GM21381 (cell line): Measurements from ENCODE around the gene RCAN3.
"Not testable (repeated sequence)": the region's sequence is repeated elsewhere in the genome, so short reads cannot be mapped to it uniquely, and the experiment has no call there.

Experiments used
- ATAC-seq: cut with Tn5 transposase; IDR thresholded peaks from one replicate; pipeline ENCODE4 v1.9.1; 2021; ENCODE audit warnings: mild to moderate bottlenecking, moderate library complexity; ENCODE audit not compliant: unreplicated experiment

Gene RCAN3

DNA sequence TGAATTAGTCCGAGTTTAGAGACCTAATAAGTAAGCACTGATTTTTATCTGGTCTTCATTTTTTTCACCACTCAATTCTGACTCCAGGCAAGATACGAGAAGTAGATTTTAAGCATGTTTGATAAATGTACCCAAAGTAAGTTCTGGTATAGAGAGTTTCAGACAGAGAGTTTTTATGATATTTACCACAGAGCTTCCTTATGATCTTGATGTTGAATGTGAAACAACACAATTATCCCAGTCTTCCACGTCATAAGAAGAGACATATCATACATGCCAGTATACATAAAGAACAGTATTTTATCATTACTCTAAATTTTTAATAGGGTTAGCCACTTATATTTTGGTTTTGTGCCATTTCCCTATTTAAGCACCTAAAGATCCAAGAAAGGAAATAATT is 45.4 kb downstream of the RCAN3 start:
- no peak for ATAC-seq

DNA sequence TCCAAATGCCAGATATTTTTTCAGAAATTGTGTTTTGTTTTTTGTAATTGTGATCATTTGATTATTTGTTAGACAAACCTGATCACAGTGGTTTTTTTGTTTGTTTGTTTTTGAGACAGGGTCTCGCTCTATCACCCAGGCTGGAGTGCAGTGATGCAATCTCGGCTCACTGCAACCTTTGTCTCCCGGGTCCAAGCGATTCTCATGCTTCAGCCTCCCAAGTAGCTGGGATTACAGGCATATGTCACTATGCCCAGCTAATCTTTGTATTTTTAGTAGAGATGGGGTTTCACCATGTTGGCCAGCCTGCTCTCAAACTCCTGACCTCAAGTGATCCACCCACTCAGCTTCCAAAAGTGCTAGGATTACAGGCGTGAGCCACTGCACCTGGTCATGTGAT is 46.6 kb downstream of the RCAN3 start:
- not testable (repeated sequence) for ATAC-seq

DNA sequence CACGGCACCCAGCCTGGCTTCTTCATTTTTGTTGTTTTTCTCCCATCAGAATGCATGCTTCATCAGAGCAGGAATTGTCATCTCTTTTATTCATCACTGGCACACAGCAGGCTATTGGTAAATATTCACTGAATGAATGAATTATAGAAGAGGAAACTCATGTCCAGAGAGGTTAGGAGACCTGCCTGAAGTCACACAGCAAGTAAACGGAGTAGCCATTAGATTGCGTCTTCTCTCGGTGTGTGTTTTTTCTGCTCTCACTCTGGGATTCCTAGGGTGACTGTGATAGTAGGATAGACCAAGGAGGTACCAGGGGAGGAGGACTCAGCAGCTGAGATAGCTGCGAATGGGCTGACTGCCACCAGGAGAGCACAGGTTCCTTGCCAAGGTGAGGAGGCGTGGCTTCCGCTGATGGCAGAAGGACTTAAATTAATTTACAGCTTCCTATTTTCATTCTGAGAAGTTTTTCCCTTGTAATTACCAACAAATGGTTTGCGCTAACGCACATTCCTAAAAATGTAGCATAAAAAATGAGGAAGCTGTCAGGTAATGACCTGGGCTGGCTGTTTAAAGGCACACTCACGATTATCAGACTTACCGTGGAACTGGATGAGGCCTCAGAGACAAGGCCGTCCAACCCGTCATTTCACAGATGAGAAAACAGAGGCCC is 48.8 kb downstream of the RCAN3 start:
- no peak for ATAC-seq

DNA sequence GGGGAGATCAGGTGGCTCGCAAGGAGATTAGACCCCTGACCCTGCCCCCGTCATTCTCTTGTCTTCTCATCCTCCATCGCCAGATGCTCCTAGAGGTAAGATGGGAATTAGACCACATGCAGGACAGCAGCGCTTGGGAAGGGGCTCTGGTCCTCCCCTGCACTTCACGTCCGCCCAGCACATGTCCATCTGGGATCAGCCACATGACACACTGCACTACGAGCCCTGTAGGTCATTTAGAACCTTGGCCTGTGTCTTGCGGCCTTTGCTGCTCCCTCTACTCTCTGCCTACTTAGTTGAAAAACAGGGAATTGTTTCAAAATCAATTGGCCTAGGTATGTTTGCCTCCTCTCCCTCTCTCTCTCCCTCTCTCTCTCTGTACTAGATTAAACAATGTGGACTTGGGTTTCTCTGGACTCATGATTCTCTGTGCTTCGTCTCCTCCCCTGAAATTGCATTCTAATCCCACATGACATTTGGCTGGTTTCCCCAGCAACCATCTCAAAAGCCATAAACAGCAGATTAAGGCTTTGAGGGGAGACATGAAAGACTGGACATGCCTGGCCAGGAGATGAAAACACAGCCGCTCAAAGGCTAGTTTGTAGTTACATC is 49.4 kb downstream of the RCAN3 start:
- ATAC-seq = no peak

DNA sequence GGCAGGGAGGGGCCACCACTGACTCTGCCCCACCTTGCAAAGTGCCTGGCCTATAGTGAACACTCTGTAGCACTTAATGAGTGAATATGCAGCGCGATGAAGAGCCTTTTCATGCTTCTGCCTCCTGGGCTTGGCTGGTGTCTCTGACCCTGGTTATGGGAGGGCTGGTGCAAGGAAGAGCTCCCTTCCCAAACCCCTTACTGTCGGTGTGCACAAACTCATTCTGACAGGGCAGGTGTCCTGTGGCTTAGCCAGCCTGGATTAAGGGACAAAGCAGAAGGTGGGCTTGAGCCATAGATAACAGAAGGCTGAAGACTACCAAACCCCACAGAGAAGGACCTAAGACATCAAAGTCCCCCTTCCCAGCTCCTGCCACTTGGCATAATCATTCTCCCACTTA is 51.3 kb downstream of the RCAN3 start:
- ATAC-seq = no peak

DNA sequence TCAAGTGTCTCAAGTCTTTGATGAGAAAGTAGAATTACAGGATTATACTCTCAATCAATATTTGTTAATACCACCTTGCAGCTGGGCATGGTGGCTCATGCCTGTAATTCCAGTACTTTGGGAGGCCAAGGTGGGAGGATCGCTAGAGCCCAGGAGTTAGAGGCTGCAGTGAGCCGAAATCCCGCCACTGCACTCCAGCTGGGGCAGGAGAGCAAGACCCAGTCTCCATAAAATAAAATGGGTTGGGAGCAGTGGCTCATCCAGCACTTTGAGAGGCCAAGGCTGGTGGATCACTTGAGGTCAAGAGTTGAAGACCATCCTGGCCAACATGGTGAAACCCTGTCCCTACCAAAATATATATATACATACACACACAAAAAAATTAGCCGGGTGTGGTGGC is 52.1 kb downstream of the RCAN3 start:
- ATAC-seq = no peak

DNA sequence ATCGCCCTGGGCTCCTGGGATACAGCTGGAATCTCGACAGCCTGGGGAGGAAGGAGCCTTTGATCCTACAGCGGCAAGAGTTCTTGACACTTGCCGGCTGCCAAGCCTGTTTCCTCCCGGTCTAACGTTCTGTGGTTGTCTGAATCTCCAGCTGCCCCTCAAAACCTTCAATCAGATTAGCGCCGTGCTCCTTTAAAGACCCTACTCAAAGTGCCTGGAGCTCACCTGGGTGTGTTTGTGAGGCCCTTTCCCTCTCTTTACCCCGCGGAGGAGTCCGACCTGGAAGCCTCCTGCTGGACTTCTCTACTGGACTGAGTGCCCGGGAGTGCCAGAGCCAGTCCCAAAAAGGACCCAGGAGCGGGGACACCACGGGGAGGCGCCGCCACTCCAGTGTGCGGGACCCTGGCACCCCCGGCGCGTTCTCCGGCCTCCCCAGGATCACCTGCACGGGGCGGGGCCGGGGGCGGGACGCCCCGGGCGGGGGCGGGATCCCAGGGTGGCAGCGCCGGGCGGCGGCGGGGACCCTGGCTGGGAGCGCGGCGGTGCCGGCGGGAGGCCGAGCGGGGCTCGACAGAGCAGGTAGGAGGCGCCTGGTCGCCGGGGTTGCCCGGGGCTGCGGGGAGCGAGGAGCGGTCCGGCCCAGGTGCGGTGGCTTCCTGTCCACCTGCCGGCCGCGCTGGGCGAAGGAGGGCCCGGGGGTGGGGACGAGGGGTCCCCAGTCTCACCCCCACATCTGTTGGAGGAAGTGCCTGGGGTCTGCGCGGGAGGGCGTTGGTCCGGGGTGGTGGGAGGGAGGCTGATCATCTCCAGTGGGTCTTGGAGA is 53.2 kb downstream of the RCAN3 start, which contains the start of gene NCMAP:
Gene NCMAP (plus strand): TSS at position 497 of the 823 bp plus-strand sequence. CDS start 39,344 bp downstream, outside the sequence.
- ATAC-seq = no peak

DNA sequence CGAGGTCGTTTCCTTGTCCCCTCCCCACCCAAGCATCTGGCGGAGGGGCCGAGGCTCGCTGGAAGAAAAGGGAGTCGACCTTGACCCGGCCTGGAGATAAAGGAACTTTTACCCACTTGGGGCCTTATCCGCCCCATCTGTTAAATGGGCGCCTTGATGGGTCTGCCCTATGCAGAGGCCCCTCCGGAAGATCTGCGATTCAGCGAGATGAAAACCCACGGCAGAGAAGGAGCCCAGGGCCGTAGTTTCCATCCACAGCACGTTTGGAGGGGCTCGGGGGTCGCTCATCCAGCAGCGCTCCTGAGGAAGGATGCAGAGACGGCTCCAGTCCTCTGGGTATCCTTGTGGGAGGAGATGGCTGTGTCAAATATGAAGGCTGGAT is 53.8 kb downstream of the RCAN3 start:
- no peak for ATAC-seq

DNA sequence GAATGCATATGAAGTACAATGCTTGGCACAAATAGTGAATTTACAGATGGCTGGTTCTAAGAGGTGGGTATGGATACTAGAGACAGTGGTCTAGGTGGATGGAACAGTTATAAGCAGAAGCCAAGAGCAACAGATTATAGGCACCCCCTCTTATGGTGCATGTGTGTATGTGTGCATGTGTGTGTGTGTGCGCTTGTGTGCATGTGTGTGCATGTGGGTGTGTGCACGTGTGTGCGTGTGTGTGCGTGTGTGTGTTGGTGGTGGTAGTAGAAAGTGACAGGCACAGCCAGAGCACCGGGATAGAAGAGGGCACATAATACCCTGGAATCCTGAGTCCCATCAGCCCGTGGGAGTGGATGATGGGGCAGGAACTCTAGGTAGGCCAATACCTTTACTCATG is 54.6 kb downstream of the RCAN3 start:
- no peak for ATAC-seq

DNA sequence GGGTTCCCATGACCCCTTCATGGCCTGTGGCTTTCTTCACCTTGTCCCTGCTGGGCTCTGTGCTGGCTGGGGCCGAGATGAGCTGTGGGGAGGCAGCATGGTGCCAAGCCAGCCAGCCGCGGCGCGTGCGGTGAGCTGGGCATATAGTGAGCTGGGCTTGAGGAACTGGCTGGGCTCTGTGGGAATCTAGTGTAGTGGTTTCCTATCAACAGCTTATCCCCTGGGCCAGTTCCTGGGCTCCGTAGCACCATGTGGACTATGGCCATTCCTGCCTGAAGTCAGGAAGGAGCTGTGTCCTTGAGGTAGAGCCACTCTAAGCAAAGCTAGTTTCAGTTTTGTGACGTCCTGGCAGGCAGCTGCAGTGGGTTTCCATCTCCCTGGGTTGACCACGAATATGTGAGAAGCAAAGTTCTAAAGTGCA is 55.1 kb downstream of the RCAN3 start:
- ATAC-seq = no peak

DNA sequence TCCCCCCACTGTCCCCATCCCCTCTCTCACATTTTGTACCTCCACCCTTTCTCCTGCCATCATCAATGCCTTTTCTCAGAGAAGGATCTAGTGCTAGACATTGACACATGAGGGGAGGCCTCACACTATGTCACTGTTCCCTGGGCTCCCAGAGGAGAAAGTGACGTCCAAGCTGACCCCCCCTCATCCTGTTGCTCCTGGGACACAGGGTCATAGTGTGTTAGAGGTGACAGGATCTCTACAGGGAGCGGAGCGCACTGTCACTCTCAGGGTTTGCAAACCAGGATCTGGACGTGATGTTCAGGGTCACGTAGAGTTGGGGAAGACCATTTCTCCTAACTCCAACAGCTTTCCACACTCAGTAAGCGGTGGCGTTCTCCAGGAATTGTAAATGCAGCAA is 55.8 kb downstream of the RCAN3 start:
- ATAC-seq = no peak

DNA sequence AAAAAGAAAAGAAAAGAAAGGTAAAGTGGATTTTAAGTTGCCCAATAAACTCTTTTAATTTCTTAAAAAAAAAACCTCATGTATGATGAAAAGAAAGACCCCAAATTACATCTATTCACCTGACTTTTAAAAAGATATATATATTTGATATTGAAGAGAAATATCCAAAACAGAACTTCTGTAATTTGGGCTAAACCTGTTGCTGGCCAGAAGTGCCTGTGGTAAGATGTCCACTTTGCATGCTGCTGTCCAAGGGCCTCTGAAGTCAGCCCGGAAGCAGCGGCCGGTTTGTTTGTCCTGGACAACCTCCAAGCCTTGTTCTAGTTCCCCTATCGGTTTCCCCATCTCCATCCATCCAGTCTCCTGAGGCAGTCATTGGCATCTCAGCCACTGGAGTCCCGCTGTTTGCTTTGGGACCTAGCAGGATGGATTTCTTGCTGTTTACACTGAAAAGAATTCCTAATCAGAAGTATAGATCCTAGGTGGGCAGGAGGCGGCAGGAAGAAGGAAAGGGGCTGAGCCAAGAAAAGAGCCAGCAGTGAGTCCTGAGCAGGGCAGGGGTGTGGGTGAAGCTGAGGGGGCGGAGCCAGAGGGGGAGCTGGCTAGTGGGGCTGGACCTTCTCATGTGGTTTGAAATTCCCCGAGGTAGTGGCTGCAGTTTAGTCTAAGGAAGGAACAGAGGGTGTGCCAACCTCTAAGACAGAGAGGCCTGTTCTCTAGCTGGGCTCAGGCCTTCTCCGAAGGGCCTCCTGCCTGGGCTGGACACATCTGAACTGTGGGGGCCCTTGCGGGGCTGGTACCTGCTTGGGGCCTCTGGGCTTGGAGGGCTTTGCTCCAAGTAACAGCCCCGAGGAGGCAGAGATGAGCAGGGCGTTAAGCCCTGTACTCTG is 56.5 kb downstream of the RCAN3 start:
- ATAC-seq = no peak

DNA sequence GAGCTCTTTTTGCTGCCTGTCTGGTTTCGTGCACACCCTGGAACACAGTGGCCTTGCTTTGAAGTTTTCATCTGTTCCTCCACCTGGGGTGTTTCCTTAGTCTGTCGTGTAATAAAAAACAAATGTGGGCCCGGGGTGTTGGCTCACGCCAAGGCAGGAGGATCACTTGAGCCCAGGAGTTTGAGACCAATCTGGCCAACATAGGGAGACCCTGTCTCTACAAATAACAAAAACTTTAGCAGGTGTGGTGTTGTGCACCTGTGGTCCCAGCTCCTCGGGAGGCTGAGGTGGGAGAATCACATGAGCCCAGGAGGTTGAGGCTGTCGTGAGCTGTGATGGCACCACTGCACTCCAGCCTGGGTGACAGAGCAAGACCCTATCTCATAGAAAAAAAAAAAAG is 57.7 kb downstream of the RCAN3 start:
- ATAC-seq = no peak

DNA sequence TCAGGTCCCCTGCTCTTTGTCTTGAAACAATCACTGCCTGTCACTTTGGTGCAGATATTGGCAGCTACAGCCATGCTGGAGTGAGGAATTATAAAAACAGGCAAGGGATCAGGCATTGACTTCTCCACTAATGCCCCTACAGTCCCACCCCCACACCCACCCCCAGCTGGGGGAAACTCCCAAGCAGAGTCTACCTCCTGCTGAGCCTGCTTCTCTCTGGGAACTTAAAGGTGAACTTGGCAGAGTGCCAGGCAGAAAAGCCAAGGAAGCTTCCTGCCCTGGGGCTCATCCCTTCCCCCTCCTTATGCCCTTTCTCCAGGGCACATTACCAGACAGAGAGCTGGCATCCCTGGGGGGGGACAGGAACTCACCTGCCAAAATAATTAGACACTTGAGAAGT is 60.0 kb downstream of the RCAN3 start:
- no peak for ATAC-seq

DNA sequence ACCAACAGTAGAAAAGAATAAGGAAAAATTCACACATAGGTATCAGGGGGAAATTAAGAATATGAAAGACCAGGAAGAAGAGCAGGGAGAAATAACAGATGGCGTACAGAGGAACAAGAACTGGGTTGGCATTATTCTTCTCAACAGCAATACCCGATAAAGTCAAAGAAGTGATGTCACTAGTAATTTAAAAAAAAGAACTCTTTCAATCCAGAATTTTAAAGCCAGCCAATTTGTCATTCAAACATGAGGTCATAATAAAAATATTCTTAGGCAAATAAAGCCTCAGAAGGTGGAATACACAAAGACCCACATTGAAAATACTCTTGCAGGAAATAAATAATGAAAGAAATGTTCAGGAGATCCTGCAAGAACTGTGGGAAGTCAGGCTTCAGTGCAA is 62.1 kb downstream of the RCAN3 start:
- ATAC-seq = no peak

DNA sequence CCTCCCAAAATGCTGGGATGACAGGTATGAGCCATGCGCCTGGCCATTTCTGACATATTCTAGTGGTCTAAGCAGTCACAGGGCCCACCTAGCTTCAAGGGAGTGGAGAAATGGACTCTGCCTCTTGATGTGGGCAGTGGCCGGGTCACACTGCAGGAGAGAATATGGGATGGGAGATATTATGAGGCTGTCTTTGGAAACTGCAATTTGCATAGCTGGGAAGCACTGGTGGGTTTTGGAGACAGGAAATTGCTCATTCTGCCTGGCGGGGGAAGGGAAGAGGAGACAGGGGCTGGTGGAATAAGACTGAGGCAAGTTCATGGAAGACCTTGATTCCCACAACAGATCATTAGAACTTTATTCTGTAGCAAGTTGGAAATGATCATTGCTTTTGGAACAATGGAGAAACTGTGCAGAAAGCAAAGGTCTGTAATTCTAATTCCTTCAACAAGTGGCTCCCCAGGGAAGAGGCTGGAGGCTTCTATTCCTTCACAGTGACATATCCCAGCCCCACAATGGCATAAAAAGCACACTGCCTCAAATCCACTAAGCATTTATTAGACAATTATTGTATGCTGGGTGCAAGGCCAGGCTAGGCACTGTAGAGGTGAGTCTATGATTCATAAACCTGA is 63.7 kb downstream of the RCAN3 start:
- no peak for ATAC-seq

DNA sequence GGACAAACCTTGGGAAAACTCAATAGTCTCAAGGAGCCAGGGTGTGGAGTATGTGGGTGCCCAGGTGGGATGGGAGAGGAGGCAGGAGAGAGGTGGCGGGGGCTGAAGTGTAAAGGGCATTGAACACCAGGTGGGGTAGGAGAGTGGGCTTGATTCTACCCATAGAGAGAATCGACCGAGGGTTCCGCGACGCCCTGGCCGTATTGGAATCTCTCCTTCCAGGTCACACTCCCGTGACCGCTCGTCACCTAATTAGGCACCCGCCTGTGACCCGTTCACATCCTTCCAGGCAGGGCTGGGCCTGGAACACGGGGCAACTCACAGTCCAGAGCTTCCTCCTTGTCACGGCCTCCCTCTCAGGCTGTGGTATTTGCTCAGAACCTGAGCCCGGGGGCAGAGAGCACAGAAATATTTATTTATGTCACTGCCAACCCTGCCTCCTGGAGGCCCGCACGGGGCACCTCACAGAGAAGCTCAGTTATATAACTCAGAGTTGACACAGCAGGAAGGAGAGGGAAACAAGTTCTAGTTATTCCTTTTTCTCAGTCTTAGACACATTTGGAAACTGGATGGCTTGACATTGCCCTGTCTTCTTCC is 65.3 kb downstream of the RCAN3 start:
- ATAC-seq = no peak

DNA sequence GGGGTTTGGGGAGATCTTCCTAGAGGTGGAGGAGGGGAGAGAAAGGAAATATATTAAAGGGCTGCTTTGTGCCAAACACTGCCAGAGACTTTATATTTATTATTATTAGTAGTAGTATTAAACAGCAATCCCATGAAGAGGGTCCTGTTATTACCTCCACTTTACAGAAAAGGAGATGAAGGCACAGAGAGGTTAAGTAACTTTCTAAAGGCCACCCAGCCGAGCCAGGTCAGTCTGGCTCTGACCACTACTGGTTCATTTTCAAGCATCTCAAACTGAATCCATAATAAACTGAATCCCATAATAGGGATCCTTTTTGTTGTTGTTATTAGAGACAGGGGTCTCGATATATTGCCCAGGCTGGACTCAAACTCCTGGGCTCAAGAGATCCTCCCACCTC is 65.8 kb downstream of the RCAN3 start:
- ATAC-seq = no peak

DNA sequence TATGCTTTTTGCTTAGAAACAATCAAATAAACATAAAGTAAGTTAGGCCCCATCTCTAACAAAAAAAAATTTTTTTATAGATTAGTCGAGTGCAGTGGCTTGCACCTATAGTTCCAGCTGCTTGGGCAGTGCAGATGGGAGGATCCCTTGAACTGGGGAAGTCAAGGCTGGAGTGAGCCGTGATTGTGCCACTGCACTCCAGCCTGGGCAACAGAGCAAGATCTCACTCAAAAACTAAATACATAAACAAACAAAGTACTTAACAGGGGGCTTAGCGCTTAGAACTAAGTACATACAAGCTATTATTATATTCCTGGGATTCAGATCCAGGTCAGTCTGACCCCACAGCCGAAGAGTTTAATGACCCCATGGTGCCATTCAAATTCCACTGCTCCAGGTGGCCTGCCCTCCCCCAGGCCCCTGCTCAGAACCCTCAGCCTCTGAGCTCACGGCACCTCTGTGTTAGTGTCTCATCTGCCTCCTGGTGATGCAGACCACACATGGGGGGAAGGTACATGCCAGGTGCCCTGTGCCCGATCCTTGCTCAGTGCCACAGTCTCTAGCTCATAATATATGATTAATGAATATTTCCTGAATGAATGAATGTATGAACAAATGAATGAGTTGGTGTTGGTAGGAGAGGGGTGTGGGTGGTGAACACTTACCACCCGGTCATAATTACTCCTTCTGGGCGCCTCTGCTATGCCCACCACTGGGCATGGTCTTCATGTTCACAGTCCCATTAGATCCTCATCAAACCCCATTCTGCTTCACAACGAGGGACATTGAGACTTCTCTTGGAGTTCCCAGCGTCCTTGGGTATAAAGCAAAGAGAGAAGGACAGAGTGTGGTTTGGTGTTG is 67.9 kb downstream of the RCAN3 start:
- ATAC-seq = no peak
